HepG2 (cell line): Measurements from ENCODE around the gene PGM2.

ENCODE experiments used
- CTCF ChIP-seq: sonication (generic); formaldehyde crosslinking; IDR thresholded peaks from 2 replicates; pipeline ENCODE4 v1.5.0; 2020; ENCODE audit warnings: mild to moderate bottlenecking, missing genetic modification reagents, moderate library complexity
- NCOA5 ChIP-seq: sonication (generic); formaldehyde crosslinking; IDR thresholded peaks from 2 replicates; pipeline ENCODE4 v1.4.0; 2020; ENCODE audit warnings: missing genetic modification reagents
- POLR2AphosphoS5 ChIP-seq: IDR thresholded peaks from 2 replicates; pipeline ENCODE4 v1.6.1; 2012; ENCODE audit warnings: low read depth, low read length
- SMC3 ChIP-seq: IDR thresholded peaks from 2 replicates; pipeline ENCODE4 v1.6.1; 2011; ENCODE audit warnings: low read length, improper control_type of control experiment
- ZBTB34 ChIP-seq: sonication (generic); formaldehyde crosslinking; IDR thresholded peaks from 2 replicates; pipeline ENCODE4 v1.8.0; 2022; ENCODE audit warnings: mild to moderate bottlenecking, missing genetic modification reagents
- TF ChIP-seq, protein P1 (sequence below): sonication (generic); formaldehyde crosslinking; IDR thresholded peaks from 2 replicates; pipeline ENCODE4 v1.5.0; 2020; ENCODE audit warnings: missing genetic modification reagents

- TF ChIP-seq NCOA5 (CRISPR knock-in tag) (no peak), CTCF (CRISPR knock-in tag) (no peak), POLR2AphosphoS5 (no peak), ZBTB34 (CRISPR knock-in tag) (no peak), SMC3 (no peak)
- TF ChIP-seq, protein P1, sequence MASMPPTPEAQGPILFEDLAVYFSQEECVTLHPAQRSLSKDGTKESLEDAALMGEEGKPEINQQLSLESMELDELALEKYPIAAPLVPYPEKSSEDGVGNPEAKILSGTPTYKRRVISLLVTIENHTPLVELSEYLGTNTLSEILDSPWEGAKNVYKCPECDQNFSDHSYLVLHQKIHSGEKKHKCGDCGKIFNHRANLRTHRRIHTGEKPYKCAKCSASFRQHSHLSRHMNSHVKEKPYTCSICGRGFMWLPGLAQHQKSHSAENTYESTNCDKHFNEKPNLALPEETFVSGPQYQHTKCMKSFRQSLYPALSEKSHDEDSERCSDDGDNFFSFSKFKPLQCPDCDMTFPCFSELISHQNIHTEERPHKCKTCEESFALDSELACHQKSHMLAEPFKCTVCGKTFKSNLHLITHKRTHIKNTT: no peak
Observed at GRCh38 chr4:37844204-37844603, 17.7 kb downstream of the PGM2 start.
